IPS-15b (cell line): ENCODE measurements around the gene ANO1.

Source experiments
- H3K27me3 ChIP-seq: one replicate; pipeline ENCODE4 v1.6.1; 2013; ENCODE audit warnings: low read length; ENCODE audit not compliant: control insufficient read depth, insufficient read depth
- H3K36me3 ChIP-seq: one replicate; pipeline ENCODE4 v1.6.1; 2013; ENCODE audit warnings: low read length; ENCODE audit not compliant: control insufficient read depth, insufficient read depth
- H3K4me1 ChIP-seq: one replicate; pipeline ENCODE4 v1.6.1; 2013; ENCODE audit warnings: mild to moderate bottlenecking, low read length; ENCODE audit not compliant: control insufficient read depth, insufficient read depth
- H3K4me3 ChIP-seq: one replicate; pipeline ENCODE4 v1.5.1; 2013; ENCODE audit warnings: low read depth, low read length
- H3K9ac ChIP-seq: one replicate; pipeline ENCODE4 v1.6.1; 2013; ENCODE audit warnings: low read depth, mild to moderate bottlenecking, low read length
- H3K9me3 ChIP-seq: one replicate; pipeline ENCODE4 v1.6.1; 2013; ENCODE audit warnings: mild to moderate bottlenecking, low read length; ENCODE audit not compliant: control insufficient read depth, insufficient read depth

ANO1 gene

DNA sequence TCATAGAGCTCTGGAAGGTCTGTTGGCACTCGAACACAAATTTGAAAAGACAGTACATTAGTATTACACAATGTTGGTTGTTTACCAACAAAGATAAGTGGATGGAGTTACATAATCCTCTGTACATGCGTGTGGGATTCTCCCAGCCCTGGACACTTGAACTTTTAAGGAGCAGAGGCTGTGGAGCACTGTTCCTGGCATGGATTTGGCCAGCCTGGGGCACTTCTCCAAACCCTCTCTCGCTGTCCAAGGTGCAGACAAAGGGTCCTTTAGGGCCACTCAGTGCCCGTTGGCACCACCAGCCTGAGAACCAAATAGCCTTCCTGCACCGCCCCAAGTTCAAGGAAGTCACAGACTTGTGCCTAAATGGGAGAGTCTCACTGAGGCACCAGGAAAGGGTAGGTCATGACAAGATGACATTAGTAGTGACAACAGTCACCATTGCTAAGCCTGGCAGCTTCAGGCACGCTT, 1.6 kb upstream of the ANO1 start:
- no peak overlapping the region for H3K9ac ChIP-seq
- H3K9me3 ChIP-seq, result no peaks in the 10 kb centered on the region
- no peaks in the 10 kb centered on the region for H3K36me3 ChIP-seq
- H3K27me3 ChIP-seq, result peaks cover 66% of the 10 kb centered on the region
- no peak overlapping the region for H3K4me3 ChIP-seq
- H3K4me1 ChIP-seq, result peaks cover 17% of the 10 kb centered on the region

- no peaks in the 10 kb centered on the region for H3K9me3 ChIP-seq
- H3K27me3 ChIP-seq, result peaks cover 71% of the 10 kb centered on the region
- H3K4me3 ChIP-seq, result peak overlapping the region; percentile 28
- no peaks in the 10 kb centered on the region for H3K36me3 ChIP-seq
- H3K4me1 ChIP-seq, result peaks cover 16% of the 10 kb centered on the region
- no peak overlapping the region for H3K9ac ChIP-seq
These were observed 564 bp upstream of the ANO1 start for GRCh38 chr11:70077411-70078094.

- H3K4me3 ChIP-seq, result peak overlapping the region; percentile 41
- peaks cover 68% of the 10 kb centered on the region for H3K27me3 ChIP-seq
- H3K36me3 ChIP-seq, result no peaks in the 10 kb centered on the region
- peaks cover 4% of the 10 kb centered on the region for H3K4me1 ChIP-seq
- no peak overlapping the region for H3K9ac ChIP-seq
- H3K9me3 ChIP-seq, result no peaks in the 10 kb centered on the region
These were observed 882 bp downstream of the ANO1 start for GRCh38 chr11:70078781-70079616.

DNA sequence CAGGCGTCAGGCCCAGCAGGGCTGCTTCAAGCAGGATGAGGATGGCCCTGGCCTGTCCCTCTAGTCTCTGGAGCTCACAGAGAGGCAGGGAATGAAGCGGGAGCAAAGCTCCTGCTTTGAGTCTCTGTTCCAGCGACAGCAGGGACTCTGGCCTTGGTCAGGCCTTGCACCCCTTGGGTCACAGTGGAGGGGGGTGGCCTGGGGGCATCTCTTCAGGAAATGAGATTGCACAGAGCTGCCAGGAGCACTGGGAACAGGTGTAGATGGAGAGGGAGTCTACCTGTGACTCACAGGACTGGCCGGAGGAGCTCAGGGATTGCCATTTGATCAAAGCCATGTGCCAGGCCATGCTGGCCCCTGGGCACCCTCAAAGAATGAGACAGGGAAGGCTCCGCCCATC, 1.6 kb downstream of the ANO1 start:
- Histone ChIP-seq H3K9ac (no peak overlapping the region), H3K4me3 (no peak overlapping the region), H3K36me3 (no peaks in the 10 kb centered on the region), H3K27me3 (peaks cover 61% of the 10 kb centered on the region), H3K9me3 (no peaks in the 10 kb centered on the region), H3K4me1 (no peaks in the 10 kb centered on the region)

- no peaks in the 10 kb centered on the region for H3K4me1 ChIP-seq
- H3K36me3 ChIP-seq, result no peaks in the 10 kb centered on the region
- H3K4me3 ChIP-seq, result no peak overlapping the region
- H3K27me3 ChIP-seq, result peaks cover 51% of the 10 kb centered on the region
- no peak overlapping the region for H3K9ac ChIP-seq
- H3K9me3 ChIP-seq, result no peaks in the 10 kb centered on the region
These were observed 2.6 kb downstream of the ANO1 start for GRCh38 chr11:70080763-70081162.

- no peaks in the 10 kb centered on the region for H3K4me1 ChIP-seq
- no peak overlapping the region for H3K4me3 ChIP-seq
- peaks cover 31% of the 10 kb centered on the region for H3K27me3 ChIP-seq
- no peak overlapping the region for H3K9ac ChIP-seq
- no peaks in the 10 kb centered on the region for H3K36me3 ChIP-seq
- H3K9me3 ChIP-seq, result no peaks in the 10 kb centered on the region
These were observed 4.7 kb downstream of the ANO1 start for GRCh38 chr11:70082829-70083228.

GRCh38 chr11:70084046-70084984, 6.2 kb downstream of the ANO1 start:
- Histone ChIP-seq H3K27me3 (peaks cover 23% of the 10 kb centered on the region), H3K9me3 (no peaks in the 10 kb centered on the region), H3K4me3 (no peak overlapping the region), H3K9ac (no peak overlapping the region), H3K4me1 (no peaks in the 10 kb centered on the region), H3K36me3 (no peaks in the 10 kb centered on the region)

- no peak overlapping the region for H3K9ac ChIP-seq
- peaks cover 7% of the 10 kb centered on the region for H3K27me3 ChIP-seq
- H3K9me3 ChIP-seq, result no peaks in the 10 kb centered on the region
- H3K36me3 ChIP-seq, result no peaks in the 10 kb centered on the region
- H3K4me1 ChIP-seq, result no peaks in the 10 kb centered on the region
- H3K4me3 ChIP-seq, result no peak overlapping the region
These were observed 8.0 kb downstream of the ANO1 start for GRCh38 chr11:70085815-70086769.

DNA sequence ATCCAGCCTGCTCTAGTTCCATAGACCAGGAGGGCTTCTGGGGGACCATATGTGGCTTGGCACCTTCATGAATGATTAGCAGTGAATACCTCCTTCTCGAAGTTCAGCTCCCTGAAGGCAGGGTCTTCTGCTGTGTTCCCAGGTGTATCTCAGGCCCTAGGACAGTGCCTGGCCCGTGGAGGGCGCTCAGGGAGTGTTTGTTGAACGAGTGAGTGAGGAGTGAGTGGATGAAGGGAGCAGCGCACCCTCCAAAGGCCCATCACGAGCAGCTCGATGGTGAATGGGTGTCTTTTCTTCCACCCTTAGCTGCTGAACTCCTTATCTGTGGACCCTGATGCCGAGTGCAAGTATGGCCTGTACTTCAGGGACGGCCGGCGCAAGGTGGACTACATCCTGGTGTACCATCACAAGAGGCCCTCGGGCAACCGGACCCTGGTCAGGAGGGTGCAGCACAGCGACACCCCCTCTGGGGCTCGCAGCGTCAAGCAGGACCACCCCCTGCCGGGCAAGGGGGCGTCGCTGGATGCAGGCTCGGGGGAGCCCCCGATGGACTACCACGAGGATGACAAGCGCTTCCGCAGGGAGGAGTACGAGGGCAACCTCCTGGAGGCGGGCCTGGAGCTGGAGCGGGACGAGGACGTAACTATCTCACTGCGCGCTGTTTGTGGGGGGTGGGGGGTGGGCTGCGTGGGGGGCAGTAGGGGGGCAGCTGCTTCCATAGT, 9.5 kb downstream of the ANO1 start:
- peak overlapping the region; percentile 13 for H3K4me3 ChIP-seq
- no peaks in the 10 kb centered on the region for H3K9me3 ChIP-seq
- H3K9ac ChIP-seq, result no peak overlapping the region
- H3K27me3 ChIP-seq, result no peaks in the 10 kb centered on the region
- H3K36me3 ChIP-seq, result no peaks in the 10 kb centered on the region
- no peaks in the 10 kb centered on the region for H3K4me1 ChIP-seq

GRCh38 chr11:70088735-70089250, 10.7 kb downstream of the ANO1 start:
- H3K4me1 ChIP-seq, result no peaks in the 10 kb centered on the region
- H3K36me3 ChIP-seq, result no peaks in the 10 kb centered on the region
- H3K4me3 ChIP-seq, result no peak overlapping the region
- no peak overlapping the region for H3K9ac ChIP-seq
- H3K27me3 ChIP-seq, result no peaks in the 10 kb centered on the region
- H3K9me3 ChIP-seq, result no peaks in the 10 kb centered on the region
